ENCODE measurements around the gene SENP5. TPM values are rescaled to one million over a fixed set of nuclear protein-coding genes. Genes with fewer than 3 reads are reported as not detected.

SENP5 gene
- total RNA-seq, 1 experiment from 2014 or later, result 30.4 TPM

GRCh38 chr3:196951371-196951770 is 83.7 kb downstream of the SENP5 start:
- H3K23ac ChIP-seq (ENCODE audit: insufficient read length, low read depth, low read length), result no peak overlapping the region
- Mint-ChIP-seq H3K9me3 (no peaks in the 10 kb centered on the region), H3K27ac (no peak overlapping the region), H3K36me3 (ENCODE audit: insufficient read depth in 1 of 3, low read depth in 3 of 3) (no peaks in the 10 kb centered on the region), H3K4me1 (no peaks in the 10 kb centered on the region), H3K27me3 (ENCODE audit: low read depth) (peaks cover 27% of the 10 kb centered on the region), H3K4me3 (no peak overlapping the region)
- no peak overlapping the region for H4K91ac ChIP-seq (ENCODE audit: insufficient read length, low read depth, low read length)
- no peak overlapping the region for H3K4me2 ChIP-seq (ENCODE audit: insufficient read depth, insufficient read length, low read length)
- peaks cover 2% of the 10 kb centered on the region for H3K23me2 ChIP-seq (ENCODE audit: insufficient read length, low read depth, low read length, poor library complexity, severe bottlenecking)
- no peaks in the 10 kb centered on the region for H3K79me2 ChIP-seq (ENCODE audit: insufficient read depth, low read length)
- no peaks in the 10 kb centered on the region for H3K4me1 ChIP-seq (ENCODE audit: insufficient read depth, low read length)
- no peak overlapping the region for H3T11ph ChIP-seq (ENCODE audit: low read length)
- H2BK20ac ChIP-seq (ENCODE audit: low read depth, low read length, poor library complexity, severe bottlenecking), result no peak overlapping the region
- H2BK5ac ChIP-seq (ENCODE audit: insufficient read length, low read length), result no peak overlapping the region
- no peak overlapping the region for H2BK120ac ChIP-seq (ENCODE audit: low read depth, low read length, poor library complexity, severe bottlenecking)
- no peaks in the 10 kb centered on the region for H3K9me3 ChIP-seq (ENCODE audit: control insufficient read depth, low read depth, low read length)
- no peak for DNase-seq
- H2AFZ ChIP-seq (ENCODE audit: low read length), result no peak overlapping the region
- no peak overlapping the region for H3K18ac ChIP-seq (ENCODE audit: insufficient read length, low read depth, low read length)
- H4K20me1 ChIP-seq (ENCODE audit: control insufficient read depth, insufficient read depth, insufficient read length), result no peaks in the 10 kb centered on the region
- H2BK15ac ChIP-seq (ENCODE audit: low read depth, low read length), result no peak overlapping the region
- H3K27ac ChIP-seq (ENCODE audit: insufficient read length, low read depth, low read length), result no peak overlapping the region
- no peak for TF ChIP-seq CTCF (conservative IDR thresholded peaks at IDR 0.05)
- no peak overlapping the region for H3K4ac ChIP-seq (ENCODE audit: low read depth, low read length)
- WGBS (ENCODE audit: extremely low coverage, insufficient read length, low lambda C conversion rate), result no CpG with 5 or more reads among the region's 3 CpGs
- no peak overlapping the region for H4K5ac ChIP-seq (ENCODE audit: insufficient read length, low read depth, low read length)
- H2AK5ac ChIP-seq (ENCODE audit: insufficient read length, low read length), result no peak overlapping the region
- no peak overlapping the region for H3K56ac ChIP-seq (ENCODE audit: insufficient read length, low read depth, low read length)
- no peak overlapping the region for H4K8ac ChIP-seq (replicated peaks; ENCODE audit: insufficient read length, low read depth, low read length)
- H3K9ac ChIP-seq (ENCODE audit: extremely low read depth, insufficient read length, low read length), result no peak overlapping the region
- H3K79me1 ChIP-seq (ENCODE audit: insufficient read depth, low read depth, low read length, poor library complexity, severe bottlenecking), result no peaks in the 10 kb centered on the region
- H3K27me3 ChIP-seq (ENCODE audit: insufficient read depth, low read length), result no peaks in the 10 kb centered on the region
- H3K14ac ChIP-seq (ENCODE audit: insufficient read depth, low read length), result no peak overlapping the region
- H2BK12ac ChIP-seq (ENCODE audit: insufficient read length, low read depth, low read length), result no peak overlapping the region

Data from H9 (cell line).